SK-N-SH (cell line): Measurements from ENCODE around the gene TP53TG5. TPM values are rescaled to one million over a fixed set of nuclear protein-coding genes. Genes with fewer than 3 reads are reported as not detected.

ENCODE experiments used
- CTCF ChIA-PET: fragments of 300-600, 350-600 bp; formaldehyde crosslinking; extraction: SDS; loops from one replicate; lab custom pipeline; 2021; lab: Yijun Ruan, JAX
- POLR2A ChIA-PET: fragments of 350-600 bp; sonication (Branson Sonifier 250); formaldehyde crosslinking; extraction: SDS; loops from one replicate; lab custom pipeline; 2020; ENCODE audit warnings: antibody characterized with exemption, inconsistent platforms; lab: Yijun Ruan, JAX
- DNase-seq: peaks from one replicate; pipeline ENCODE4 v3.0.0; 2012
- H2AFZ ChIP-seq: fragments of 200-600 bp; sonication (generic); 2 replicates; pipeline ENCODE4 v1.8.1; 2016; ENCODE audit warnings: antibody characterized with exemption, mild to moderate bottlenecking, low read depth
- H3F3A ChIP-seq: fragments of 200-600 bp; sonication (generic); replicated peaks from 2 replicates; pipeline ENCODE3; 2016; ENCODE audit warnings: antibody characterized with exemption, mild to moderate bottlenecking; ENCODE audit not compliant: insufficient read depth
- H3K27ac ChIP-seq, 2 experiments: fragments of 200-500 bp in 1 of 2; fragments of 200-600 bp in 1 of 2; sonication (Bioruptor generic) in 1 of 2; sonication (generic), shearing (Covaris generic) in 1 of 2; 2 replicates each; pipeline versions ENCODE4 v1.5.1 to v1.6.1; 2014 to 2016; ENCODE audit warnings: low read depth in 2 of 2, inconsistent platforms in 1 of 2, low read length in 1 of 2, mild to moderate bottlenecking in 1 of 2, mixed read lengths in 1 of 2
- H3K27me3 ChIP-seq: fragments of 200-600 bp; sonication (generic), shearing (Covaris generic); 2 replicates; pipeline ENCODE4 v1.6.1; 2016; ENCODE audit warnings: mixed run types; ENCODE audit not compliant: insufficient read depth
- H3K36me3 ChIP-seq, 2 experiments: fragments of 200-500 bp in 1 of 2; fragments of 200-600 bp in 1 of 2; sonication (Bioruptor generic) in 1 of 2; sonication (generic) in 1 of 2; replicated peaks in 1 of 2; 2 replicates each; pipeline versions ENCODE3 to v1.5.1; 2014 to 2016; ENCODE audit warnings: low read length in 1 of 2, mild to moderate bottlenecking in 1 of 2; ENCODE audit not compliant: insufficient read depth in 2 of 2, control insufficient read depth in 1 of 2
- H3K4me1 ChIP-seq, 2 experiments: fragments of 200-500 bp in 1 of 2; fragments of 200-600 bp in 1 of 2; sonication (Bioruptor generic) in 1 of 2; sonication (generic), shearing (Covaris generic) in 1 of 2; 2 replicates each; pipeline versions ENCODE4 v1.5.1 to v1.6.1; 2014 to 2016; ENCODE audit warnings: low read depth in 1 of 2, low read length in 1 of 2, mixed run types in 1 of 2; ENCODE audit not compliant: insufficient read depth in 2 of 2, control insufficient read depth in 1 of 2
- H3K4me2 ChIP-seq: fragments of 200-600 bp; sonication (generic), shearing (Covaris generic); 2 replicates; pipeline ENCODE4 v1.6.1; 2017; ENCODE audit warnings: mixed run types
- H3K4me3 ChIP-seq, 2 experiments: fragments of 200-500 bp in 1 of 2; fragments of 200-600 bp in 1 of 2; sonication (Bioruptor generic) in 1 of 2; sonication (generic), shearing (Covaris generic) in 1 of 2; 2 replicates each; pipeline versions ENCODE4 v1.5.1 to v1.8.1; 2014 to 2016; ENCODE audit warnings: low read depth in 2 of 2, inconsistent platforms in 1 of 2, low read length in 1 of 2, mild to moderate bottlenecking in 1 of 2, mixed read lengths in 1 of 2, moderate library complexity in 1 of 2
- H3K79me2 ChIP-seq: fragments of 200-600 bp; sonication (generic); 2 replicates; pipeline ENCODE4 v1.8.1; 2017; ENCODE audit warnings: mild to moderate bottlenecking; ENCODE audit not compliant: insufficient read depth
- H3K9ac ChIP-seq: fragments of 200-600 bp; sonication (generic); 2 replicates; pipeline ENCODE4 v1.6.1; 2017; ENCODE audit warnings: mixed run types
- H3K9me2 ChIP-seq: fragments of 200-600 bp; sonication (generic); 2 replicates; pipeline ENCODE4 v1.6.1; 2017; ENCODE audit warnings: mixed run types
- H3K9me3 ChIP-seq: fragments of 200-600 bp; sonication (generic); 2 replicates; pipeline ENCODE4 v1.6.1; 2017; ENCODE audit warnings: mixed run types, mild to moderate bottlenecking, moderate library complexity
- H4K20me1 ChIP-seq: fragments of 200-600 bp; sonication (generic); 2 replicates; pipeline ENCODE4 v1.6.1; 2017; ENCODE audit warnings: mild to moderate bottlenecking, mixed run types; ENCODE audit not compliant: insufficient read depth
- CTCF ChIP-seq: fragments of 200-600 bp; sonication (generic); IDR thresholded peaks from 2 replicates; pipeline ENCODE4 v1.6.1; 2017; ENCODE audit warnings: antibody characterized with exemption, mild to moderate bottlenecking, moderate library complexity
- ELF1 ChIP-seq: IDR thresholded peaks from 2 replicates; pipeline ENCODE4 v1.4.0; 2012
- EP300 ChIP-seq, 2 experiments: IDR thresholded peaks; 2 replicates each; pipeline versions ENCODE4 v1.4.0 to v1.6.1; 2012; ENCODE audit warnings: borderline replicate concordance in 1 of 2, low read depth in 1 of 2, low read length in 1 of 2
- EZH2phosphoT487 ChIP-seq: fragments of 200-600 bp; sonication (generic); IDR thresholded peaks from 2 replicates; pipeline ENCODE4 v1.6.1; 2017; ENCODE audit warnings: low read depth, mixed run types, mild to moderate bottlenecking, antibody characterized with exemption, moderate library complexity, borderline replicate concordance
- FOSL2 ChIP-seq: IDR thresholded peaks from 2 replicates; pipeline ENCODE4 v1.4.0; 2012; ENCODE audit warnings: low read depth, mild to moderate bottlenecking, moderate library complexity, borderline replicate concordance
- GABPA ChIP-seq: IDR thresholded peaks from 2 replicates; pipeline ENCODE4 v1.4.0; 2012; ENCODE audit warnings: low read depth, mild to moderate bottlenecking
- GATA2 ChIP-seq: sonication (generic); formaldehyde crosslinking; IDR thresholded peaks from 2 replicates; pipeline ENCODE4 v1.5.0; 2020; ENCODE audit warnings: mild to moderate bottlenecking, missing genetic modification reagents
- IRF3 ChIP-seq: fragments of 150-350 bp; IDR thresholded peaks from 2 replicates; pipeline ENCODE4 v1.6.1; 2016; ENCODE audit warnings: mild to moderate bottlenecking, low read depth, low read length
- JUND ChIP-seq: IDR thresholded peaks from 2 replicates; pipeline ENCODE4 v1.4.0; 2012
- MEF2A ChIP-seq: IDR thresholded peaks from 2 replicates; pipeline ENCODE4 v1.4.0; 2012; ENCODE audit warnings: low read depth, borderline replicate concordance
- MXI1 ChIP-seq: IDR thresholded peaks from 2 replicates; pipeline ENCODE4 v1.6.1; 2012; ENCODE audit warnings: mild to moderate bottlenecking, low read depth, low read length, improper control_type of control experiment
- NFIC ChIP-seq: IDR thresholded peaks from 2 replicates; pipeline ENCODE4 v1.4.0; 2012; ENCODE audit warnings: borderline replicate concordance
- NRF1 ChIP-seq: IDR thresholded peaks from 2 replicates; pipeline ENCODE4 v1.6.1; 2012; ENCODE audit warnings: low read depth, mild to moderate bottlenecking, low read length
- POLR2AphosphoS5 ChIP-seq: IDR thresholded peaks from 2 replicates; pipeline ENCODE4 v1.6.1; 2012; ENCODE audit warnings: low read depth, low read length
- RFX5 ChIP-seq: IDR thresholded peaks from 2 replicates; pipeline ENCODE4 v1.6.1; 2012; ENCODE audit warnings: mild to moderate bottlenecking, improper control_type of control experiment, low read length
- SMC3 ChIP-seq: IDR thresholded peaks from 2 replicates; pipeline ENCODE4 v1.6.1; 2012; ENCODE audit warnings: low read depth, low read length, improper control_type of control experiment
- TAF1 ChIP-seq: IDR thresholded peaks from 2 replicates; pipeline ENCODE4 v1.6.1; 2012; ENCODE audit warnings: low read depth, mild to moderate bottlenecking, low read length, moderate library complexity, borderline replicate concordance
- TCF12 ChIP-seq: IDR thresholded peaks from 2 replicates; pipeline ENCODE4 v1.4.0; 2012
- TEAD4 ChIP-seq: IDR thresholded peaks from 2 replicates; pipeline ENCODE4 v1.4.0; 2012; ENCODE audit warnings: mild to moderate bottlenecking, borderline replicate concordance; ENCODE audit not compliant: insufficient read depth
- USF2 ChIP-seq: fragments of 150-350 bp; IDR thresholded peaks from 2 replicates; pipeline ENCODE4 v1.6.1; 2017; ENCODE audit warnings: antibody characterized with exemption, low read length, low read depth, borderline replicate concordance
- YY1 ChIP-seq: IDR thresholded peaks from 2 replicates; pipeline ENCODE4 v1.4.0; 2012; ENCODE audit warnings: low read depth, mild to moderate bottlenecking
- WGBS: methylation state at CpG from one replicate; pipeline ENCODE4 v1.1.6; 2017; ENCODE audit warnings: low lambda C conversion rate; 5-methylcytosine and 5-hydroxymethylcytosine counted together
- polyA plus RNA-seq, 3 experiments: library from polyadenylated mRNA; depleted of rRNA; stranded (reverse); fragments of >200 nt; gene quantifications; 2 replicates each; pipeline ENCODE4 v1.2.3, GENCODE V29; 2012

The TP53TG5 gene
- polyA plus RNA-seq, 1 of the 3 experiments (the other 2 are of a cell fraction), result not detected

- TF ChIP-seq TAF1 (no peak), NRF1 (no peak), POLR2AphosphoS5 (peak; percentile 55; the same call in 1 of the 2 replicates), NFIC (peak; percentile 93), FOSL2 (peak; percentile 76; the same call in 1 of the 2 replicates), MEF2A (peak; percentile 59; the same call in 1 of the 2 replicates), GATA2 (CRISPR knock-in tag) (no peak), SMC3 (no peak), RFX5 (no peak), IRF3 (no peak), ELF1 (peak; percentile 55), GABPA (no peak), YY1 (peak; percentile 62)
Observed at GRCh38 chr20:45337367-45338120, 40.6 kb downstream of the TP53TG5 start (continued).

GRCh38 chr20:45336530-45337366, 41.4 kb downstream of the TP53TG5 start:
- 51% methylated on average over 6 of the region's 11 CpGs for WGBS
- Histone ChIP-seq H3K79me2 (peaks cover 55% of the 10 kb centered on the region), H2AFZ (no peak overlapping the region), H3K9me2 (no peaks in the 10 kb centered on the region), H3K4me2 (peak overlapping the region; percentile 69), H3K9ac (peak overlapping the region; percentile 42; the same call in 1 of the 2 replicates), H3K4me1 (peaks cover 34 to 38% of the 10 kb centered on the region in 2 experiments), H3F3A (peaks cover 27% of the 10 kb centered on the region), H3K4me3 (no peak overlapping the region), H3K27me3 (no peaks in the 10 kb centered on the region), H3K9me3 (no peaks in the 10 kb centered on the region), H3K36me3 (peaks cover 12 to 32% of the 10 kb centered on the region in 2 experiments), H3K27ac (peak overlapping the region; percentile 63 to 88; a peak in 3 of 4 replicates), H4K20me1 (peaks cover 10% of the 10 kb centered on the region; the same call in 1 of the 2 replicates)
- CTCF ChIA-PET, result interaction anchor here (1.2 to 4.0 kb wide), 6 partner anchors 10 to 434 kb away, joined by 3 to 20 read pairs (median 12); partner anchors contain the start of gene SYS1
- no peak for DNase-seq
- POLR2A ChIA-PET, result interaction anchor here (0.8 kb wide), 1 partner anchor 11 kb away, joined by 3 read pairs; no protein-coding TSS in a partner anchor
- TF ChIP-seq EP300 (IDR thresholded peaks at IDR 0.05; ENCODE audit: borderline replicate concordance in 1 of 2, low read depth in 1 of 2, low read length in 1 of 2) (0 out of 4 replicates have a peak, but pooled peaks of 1 of the 2 experiments have one; percentile 10), FOSL2 (peak; percentile 48; the same call in 1 of the 2 replicates), TEAD4 (no peak), YY1 (no peak), MEF2A (no peak), SMC3 (no peak), USF2 (no peak), CTCF (no peak), POLR2AphosphoS5 (no peak), MXI1 (no peak), GABPA (no peak), EZH2phosphoT487 (no peak), TCF12 (peak; percentile 42; the same call in 1 of the 2 replicates), JUND (peak; percentile 54; the same call in 1 of the 2 replicates), NRF1 (no peak)
